NCI-H1417 (cell line): Measurements from ENCODE around the gene TRIM65.

Experiments
- DNase-seq, 3 experiments: peaks; one replicate each; lab custom pipeline; 2025; lab: John Stamatoyannopoulos, UW

Gene TRIM65

GRCh38 chr17:75917917-75918445 lies 21.2 kb upstream of the TRIM65 start:
- no peak for DNase-seq

GRCh38 chr17:75917141-75917916 lies 20.6 kb upstream of the TRIM65 start:
- DNase-seq, result peak in 2 of 3 experiments; percentile 41 to 71

GRCh38 chr17:75915268-75915667 lies 18.5 kb upstream of the TRIM65 start:
- no peak for DNase-seq

- DNase-seq, result peak in 1 of 3 experiments; percentile 71
These were observed 18.0 kb upstream of the TRIM65 start for GRCh38 chr17:75914643-75915267.

- peak in 2 of 3 experiments; percentile 3 to 42 for DNase-seq
These were observed 16.9 kb upstream of the TRIM65 start for GRCh38 chr17:75913537-75914210.

- peak; percentile 20 to 51 (median 28) for DNase-seq
These were observed 13.9 kb upstream of the TRIM65 start for GRCh38 chr17:75910699-75911098.

GRCh38 chr17:75909812-75910274 lies 13.1 kb upstream of the TRIM65 start:
- peak; percentile 73 to 95 (median 89) for DNase-seq

GRCh38 chr17:75909051-75909811 lies 12.5 kb upstream of the TRIM65 start:
- peak; percentile 85 to 96 (median 90) for DNase-seq

- DNase-seq, result peak; percentile 50 to 86 (median 64)
These were observed 11.4 kb upstream of the TRIM65 start for GRCh38 chr17:75908201-75908600.

GRCh38 chr17:75906143-75906884 lies 9.6 kb upstream of the TRIM65 start:
- no peak for DNase-seq

GRCh38 chr17:75904749-75905521 lies 8.2 kb upstream of the TRIM65 start, which contains the start of gene MRPL38:
Gene MRPL38, minus strand, starts transcription at chr17:75904884. Its CDS starts 9 bp downstream, at chr17:75904875.
- peak; percentile 93 to 97 (median 96) for DNase-seq

GRCh38 chr17:75902406-75902805 lies 5.7 kb upstream of the TRIM65 start:
- DNase-seq, result no peak

GRCh38 chr17:75901727-75902126 lies 5.0 kb upstream of the TRIM65 start:
- DNase-seq, result no peak

- DNase-seq, result no peak
These were observed 4.2 kb upstream of the TRIM65 start for GRCh38 chr17:75900691-75901533.

- DNase-seq, result no peak
These were observed 3.2 kb upstream of the TRIM65 start for GRCh38 chr17:75899767-75900468.

- no peak for DNase-seq
These were observed 2.6 kb upstream of the TRIM65 start for GRCh38 chr17:75899353-75899752.

- DNase-seq, result no peak
These were observed 2.0 kb upstream of the TRIM65 start for GRCh38 chr17:75898791-75899190.

- no peak for DNase-seq
These were observed 1.3 kb upstream of the TRIM65 start for GRCh38 chr17:75898065-75898464.
